Erythroblast (primary cell): ENCODE results near the gene ABHD12.
"Not testable (repeated sequence)": the region's sequence is repeated elsewhere in the genome, so short reads cannot be mapped to it uniquely, and the experiment has no call there.

Source experiments
- DNase-seq, 2 experiments: peaks; one replicate each; lab custom pipeline; 2025; lab: John Stamatoyannopoulos, UW
- GATA1 ChIP-seq: IDR thresholded peaks from 2 replicates; pipeline ENCODE4 v1.6.1; 2011; ENCODE audit warnings: low read depth, mild to moderate bottlenecking, control low read depth, low read length, moderate library complexity
- POLR2A ChIP-seq: IDR thresholded peaks from 2 replicates; pipeline ENCODE4 v1.6.1; 2011; ENCODE audit warnings: mild to moderate bottlenecking, low read length

ABHD12 gene

GRCh38 chr20:25269057-25269832 is 121.4 kb downstream of the ABHD12 start:
- DNase-seq = no peak
- TF ChIP-seq POLR2A = no peak
- TF ChIP-seq GATA1 = no peak

GRCh38 chr20:25260770-25261437 is 129.7 kb downstream of the ABHD12 start:
- DNase-seq = not testable (repeated sequence)

GRCh38 chr20:25259788-25260254 is 130.8 kb downstream of the ABHD12 start:
- TF ChIP-seq POLR2A (no peak), GATA1 (no peak)
- DNase-seq = no peak

GRCh38 chr20:25259358-25259757 is 131.3 kb downstream of the ABHD12 start:
- TF ChIP-seq POLR2A = no peak
- no peak for TF ChIP-seq GATA1
- DNase-seq = no peak

GRCh38 chr20:25258828-25259227 is 131.8 kb downstream of the ABHD12 start:
- TF ChIP-seq GATA1 (no peak), POLR2A (no peak)
- no peak for DNase-seq

- TF ChIP-seq GATA1 (no peak), POLR2A (no peak)
- no peak for DNase-seq
Observed at GRCh38 chr20:25258476-25258805, 132.2 kb downstream of the ABHD12 start.

- TF ChIP-seq GATA1 (no peak), POLR2A (no peak)
- no peak for DNase-seq
Observed at GRCh38 chr20:25257756-25258475, 132.7 kb downstream of the ABHD12 start.

GRCh38 chr20:25257130-25257529 is 133.5 kb downstream of the ABHD12 start:
- TF ChIP-seq GATA1 (no peak), POLR2A (no peak)
- DNase-seq = no peak

GRCh38 chr20:25256226-25256859 is 134.3 kb downstream of the ABHD12 start:
- TF ChIP-seq POLR2A (no peak), GATA1 (no peak)
- DNase-seq = no peak

- TF ChIP-seq GATA1 = no peak
- no peak for TF ChIP-seq POLR2A
- no peak for DNase-seq
Observed at GRCh38 chr20:25254986-25255680, 135.5 kb downstream of the ABHD12 start.

- DNase-seq = no peak
- no peak for TF ChIP-seq GATA1
- no peak for TF ChIP-seq POLR2A
Observed at GRCh38 chr20:25254571-25254970, 136.1 kb downstream of the ABHD12 start.

GRCh38 chr20:25253606-25254275 is 136.9 kb downstream of the ABHD12 start:
- TF ChIP-seq POLR2A (no peak), GATA1 (no peak)

More at GRCh38 chr20:25253606-25254275, 136.9 kb downstream of the ABHD12 start:
- no peak for DNase-seq
